Tibial nerve (tissue), 4 donors: ENCODE results near the gene NTF4. TPM values are rescaled to one million over a fixed set of nuclear protein-coding genes. Genes with fewer than 3 reads are reported as not detected.
"Not testable (repeated sequence)": the region's sequence is repeated elsewhere in the genome, so short reads cannot be mapped to it uniquely, and the experiment has no call there.

Experiments
- DNase-seq, 2 donors: peaks; one replicate each; pipeline ENCODE4 v3.0.0-alpha.2; 2019; ENCODE audit warnings: low spot score in 2 of 2
- H3K27ac ChIP-seq, 4 donors: fragments of 200-600 bp; sonication (generic) in 3 of 4; one replicate each; pipeline ENCODE4 v1.5.1; 2017 to 2019; ENCODE audit warnings: mild to moderate bottlenecking in 1 of 4
- H3K27me3 ChIP-seq, 2 donors: fragments of 200-600 bp; sonication (generic) in 1 of 2; one replicate each; pipeline versions ENCODE4 v1.5.1 to v1.6.0; 2017 to 2019
- H3K36me3 ChIP-seq, 3 donors: fragments of 200-600 bp; sonication (generic); one replicate each; pipeline ENCODE4 v1.5.1; 2018 to 2019
- H3K4me1 ChIP-seq, 4 donors: fragments of 200-600 bp; sonication (generic) in 3 of 4; one replicate each; pipeline ENCODE4 v1.5.1; 2017 to 2019
- H3K4me3 ChIP-seq, 4 donors: fragments of 200-600 bp; sonication (generic) in 3 of 4; one replicate each; pipeline ENCODE4 v1.5.1; 2017 to 2019; ENCODE audit warnings: mild to moderate bottlenecking in 1 of 4, moderate library complexity in 1 of 4
- H3K9me3 ChIP-seq, 4 donors: fragments of 200-600 bp; sonication (generic) in 3 of 4; one replicate each; pipeline ENCODE4 v1.5.1; 2017 to 2019
- CTCF ChIP-seq, 5 experiments: fragments of 200-600 bp in 3 of 5; fragments of 450-650 bp in 2 of 5; sonication (generic) in 3 of 5; IDR thresholded peaks; one replicate each; pipeline ENCODE4 v1.5.1; 2016 to 2019; ENCODE audit warnings: antibody characterized with exemption in 5 of 5, mild to moderate bottlenecking in 3 of 5, moderate library complexity in 2 of 5
- EP300 ChIP-seq, 2 donors: sonication (generic); formaldehyde crosslinking; IDR thresholded peaks; one replicate each; pipeline ENCODE4 v1.6.1; 2017; ENCODE audit warnings: antibody characterized with exemption in 2 of 2, mild to moderate bottlenecking in 1 of 2
- POLR2A ChIP-seq, 2 donors: fragments of 450-650 bp; IDR thresholded peaks; one replicate each; pipeline ENCODE4 v1.6.1; 2017; ENCODE audit warnings: antibody characterized with exemption in 2 of 2, mild to moderate bottlenecking in 2 of 2, moderate library complexity in 2 of 2
- WGBS, 2 donors: methylation state at CpG; one replicate each; pipeline ENCODE4 v1.1.5; 2018; 5-methylcytosine and 5-hydroxymethylcytosine counted together
- total RNA-seq, 4 donors: library from RNA; depleted of rRNA; stranded (reverse); fragments of >200 nt; gene quantifications; one replicate each; pipeline ENCODE4 v1.1.0, GENCODE V29; 2016

NTF4 gene
- total RNA-seq, 4 donors from 2014 or later: not detected

DNA sequence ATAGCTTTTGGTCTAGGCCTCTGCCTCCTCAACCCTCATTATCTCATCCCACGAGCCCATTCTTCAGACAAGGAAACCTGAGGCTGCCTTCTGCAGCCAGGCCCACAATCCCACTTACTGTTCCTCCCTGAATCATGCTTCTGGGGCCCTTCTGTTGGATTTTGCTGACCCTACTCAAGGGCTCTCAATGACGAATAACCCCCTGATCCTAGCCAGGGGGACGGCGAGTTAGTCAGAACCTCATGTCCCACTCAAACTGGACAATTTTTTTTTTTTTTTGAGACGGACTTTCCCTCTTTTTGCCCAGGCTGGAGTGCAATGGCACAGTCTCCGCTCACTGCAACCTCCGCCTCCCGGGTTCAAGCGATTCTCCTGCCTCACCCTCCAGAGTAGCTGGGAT lies 42.5 kb downstream of the NTF4 start:
- H3K36me3 ChIP-seq: no peaks in the 10 kb centered on the region
- no peaks in the 10 kb centered on the region for H3K9me3 ChIP-seq
- TF ChIP-seq POLR2A (IDR thresholded peaks at IDR 0.05) (no peak), CTCF (IDR thresholded peaks at IDR 0.05) (no peak), EP300 (IDR thresholded peaks at IDR 0.05) (no peak)
- no peak overlapping the region for H3K27ac ChIP-seq
- peaks cover 0 to 26% (median 19%) of the 10 kb centered on the region in 4 donors for H3K4me1 ChIP-seq
- no peak overlapping the region for H3K4me3 ChIP-seq
- WGBS, 2 donors: 90 to 91% methylated on average over 9 of the region's 9 CpGs
- DNase-seq: no peak
- peaks cover 0 to 46% of the 10 kb centered on the region in 2 donors for H3K27me3 ChIP-seq

DNA sequence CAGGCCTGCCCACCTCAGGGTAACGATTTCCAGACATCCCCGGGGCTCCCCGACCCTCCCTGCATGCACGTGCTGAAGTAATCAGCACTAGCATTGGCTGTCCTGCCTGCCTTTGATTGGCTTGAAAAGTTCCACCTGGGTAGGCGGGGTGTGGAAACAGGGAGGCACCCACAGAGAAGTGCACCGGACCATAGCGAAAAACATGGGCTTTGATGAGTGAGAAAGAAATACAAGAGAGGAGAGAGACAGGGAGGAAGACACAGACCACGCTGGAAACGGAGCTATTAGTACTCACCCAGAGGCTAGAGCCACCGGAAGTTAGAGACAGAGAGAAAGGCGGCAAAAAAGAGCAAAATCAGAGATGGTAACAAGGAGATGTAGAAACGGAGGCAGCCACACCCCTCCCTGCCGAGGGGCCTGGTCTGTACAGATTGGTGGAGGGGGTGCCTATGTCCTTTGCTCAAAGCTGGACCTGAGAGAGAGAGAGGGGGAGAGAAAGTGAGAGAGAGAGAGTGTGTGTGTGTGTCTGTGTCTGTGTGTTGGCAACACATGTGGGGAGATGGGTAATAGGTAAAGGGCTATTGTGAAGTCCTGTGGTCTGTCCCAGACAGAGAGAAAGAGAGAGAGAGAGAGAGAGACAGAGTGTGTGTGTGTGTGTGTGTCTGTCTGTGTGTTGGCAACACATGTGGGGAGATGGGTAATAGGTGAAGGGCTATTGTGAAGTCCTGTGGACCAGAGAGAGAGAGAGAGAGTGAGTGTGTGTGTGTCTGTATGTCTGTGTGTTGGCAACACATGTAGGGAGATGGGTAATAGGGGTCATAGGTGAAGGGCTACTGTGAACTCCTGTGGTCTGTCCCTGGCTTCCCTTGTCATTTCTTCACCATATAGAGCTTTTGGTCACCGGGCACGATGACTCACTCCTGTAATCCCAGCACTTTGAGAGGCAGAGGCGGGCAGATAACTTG lies 43.4 kb downstream of the NTF4 start:
- WGBS, 2 donors: 41 to 43% methylated on average over 16 of the region's 16 CpGs
- H3K27me3 ChIP-seq: peaks cover 0 to 46% of the 10 kb centered on the region in 2 donors

DNA sequence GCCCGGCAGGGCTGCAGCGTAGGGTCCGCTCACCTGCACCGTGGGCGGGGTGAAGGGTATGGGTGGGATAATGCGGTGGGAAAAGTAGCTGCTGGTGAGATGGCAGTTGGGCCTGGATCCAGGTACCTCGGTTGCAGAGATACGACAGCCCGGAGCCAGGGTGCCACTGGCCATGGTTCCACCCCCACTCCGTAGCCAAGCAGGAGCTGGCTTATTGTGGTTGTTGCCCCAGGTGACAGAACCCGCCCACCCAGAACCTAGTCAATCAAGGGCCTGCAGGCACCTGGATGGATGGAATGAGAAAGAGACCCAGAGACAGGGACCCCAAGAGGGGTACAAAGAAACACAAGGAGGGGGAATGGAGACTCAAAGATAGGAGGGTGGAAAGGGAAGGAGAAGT lies 44.3 kb downstream of the NTF4 start:
- no peak for DNase-seq
- Histone ChIP-seq H3K4me3 (no peak overlapping the region), H3K27ac (no peak overlapping the region), H3K4me1 (peaks cover 0 to 26% (median 19%) of the 10 kb centered on the region in 4 donors), H3K36me3 (peaks cover 0 to 14% (median 2%) of the 10 kb centered on the region in 3 donors), H3K9me3 (no peaks in the 10 kb centered on the region), H3K27me3 (peaks cover 0 to 46% of the 10 kb centered on the region in 2 donors)
- TF ChIP-seq EP300 (IDR thresholded peaks at IDR 0.05): no peak
- TF ChIP-seq POLR2A (IDR thresholded peaks at IDR 0.05): no peak
- no peak for TF ChIP-seq CTCF (IDR thresholded peaks at IDR 0.05)
- 76 to 78% methylated on average over 10 to 11 of the region's 11 CpGs for WGBS, 2 donors

More for the DNA sequence above, 43.4 kb downstream of the NTF4 start:
- no peaks in the 10 kb centered on the region for H3K9me3 ChIP-seq
- no peak overlapping the region for H3K27ac ChIP-seq
- H3K4me3 ChIP-seq: no peak overlapping the region
- TF ChIP-seq POLR2A (IDR thresholded peaks at IDR 0.05): no peak
- TF ChIP-seq EP300 (IDR thresholded peaks at IDR 0.05): no peak
- TF ChIP-seq CTCF (IDR thresholded peaks at IDR 0.05): no peak
- H3K4me1 ChIP-seq: peaks cover 0 to 26% (median 19%) of the 10 kb centered on the region in 4 donors
- peaks cover 0 to 5% (median 0%) of the 10 kb centered on the region in 3 donors for H3K36me3 ChIP-seq
- no peak for DNase-seq

DNA sequence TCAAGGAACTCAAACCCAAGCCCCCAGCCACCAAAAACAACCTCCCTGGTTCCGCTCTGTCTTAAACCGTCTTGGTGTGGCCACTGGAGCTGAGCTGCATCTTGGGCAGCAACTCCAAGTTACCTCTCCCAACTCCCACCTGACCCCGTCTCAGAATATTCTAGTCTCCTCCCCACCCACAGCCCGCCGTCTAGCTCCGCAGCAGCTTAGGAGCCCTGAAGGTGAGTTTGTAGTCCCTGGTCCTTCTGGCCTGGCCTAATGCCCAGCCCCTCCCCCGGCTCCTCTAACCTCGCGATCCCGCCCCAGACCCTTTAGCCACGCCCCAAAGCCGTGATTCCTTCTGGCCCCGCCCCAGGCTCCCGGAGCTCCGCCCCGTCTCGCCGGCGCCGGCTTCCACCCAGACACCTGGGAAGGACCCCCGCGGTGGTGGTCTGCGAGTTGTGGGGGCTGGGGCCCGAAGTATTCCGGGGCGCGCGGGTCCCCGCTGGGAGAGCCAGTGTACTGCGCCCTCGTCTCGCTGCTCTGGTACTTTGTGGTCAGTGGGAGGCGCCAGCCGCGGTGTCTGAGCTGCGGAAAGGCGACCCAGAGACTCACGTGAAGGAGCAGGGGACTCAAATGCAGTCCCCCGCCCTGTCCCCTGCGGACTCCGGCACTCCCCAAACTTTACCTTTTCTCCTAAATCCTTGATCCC lies 45.2 kb downstream of the NTF4 start:
- 13 to 27% methylated on average over 32 to 36 of the region's 41 CpGs for WGBS, 2 donors
- Histone ChIP-seq H3K4me1 (peaks cover 0 to 26% (median 19%) of the 10 kb centered on the region in 4 donors), H3K27me3 (peaks cover 0 to 46% of the 10 kb centered on the region in 2 donors), H3K9me3 (no peaks in the 10 kb centered on the region), H3K4me3 (peak overlapping the region; percentile 2 to 56 (median 46)), H3K36me3 (peaks cover 0 to 23% (median 4%) of the 10 kb centered on the region in 3 donors), H3K27ac (no peak overlapping the region)
- TF ChIP-seq EP300 (IDR thresholded peaks at IDR 0.05) (no peak), CTCF (IDR thresholded peaks at IDR 0.05) (no peak), POLR2A (IDR thresholded peaks at IDR 0.05) (no peak)
- DNase-seq: peak in 1 of 2 donors; percentile 25

- not testable (repeated sequence) for DNase-seq, H3K27ac ChIP-seq, H3K9me3 ChIP-seq
- Histone ChIP-seq H3K4me3 (peak overlapping the region; percentile 6 to 56 (median 46)), H3K36me3 (peaks cover 0 to 30% (median 4%) of the 10 kb centered on the region in 3 donors), H3K4me1 (peaks cover 0 to 26% (median 19%) of the 10 kb centered on the region in 4 donors), H3K27me3 (peaks cover 0 to 46% of the 10 kb centered on the region in 2 donors)
- 1 to 5% methylated on average over 24 to 38 of the region's 50 CpGs for WGBS, 2 donors
These were observed 46.0 kb downstream of the NTF4 start for GRCh38 chr19:49018388-49019241.
